Activated T-cell treated with anti-CD3 and anti-CD28 coated beads for 24 hours (primary cell): ENCODE results near the gene MMP25.
"Not testable (repeated sequence)": the region's sequence is repeated elsewhere in the genome, so short reads cannot be mapped to it uniquely, and the experiment has no call there.

Experiments used
- DNase-seq: peaks from one replicate; pipeline ENCODE4 v3.0.0-alpha.2; 2020; ENCODE audit warnings: low read depth

Gene MMP25

GRCh38 chr16:3030222-3031212, 15.8 kb upstream of the MMP25 start:
- no peak for DNase-seq

- no peak for DNase-seq
Measured at GRCh38 chr16:3032624-3033023, 13.7 kb upstream of the MMP25 start.

GRCh38 chr16:3035289-3035971, 10.9 kb upstream of the MMP25 start:
- DNase-seq = no peak

GRCh38 chr16:3035972-3036725, 10.2 kb upstream of the MMP25 start:
- no peak for DNase-seq

GRCh38 chr16:3036726-3037315, 9.5 kb upstream of the MMP25 start, which contains the start of gene BICDL2:
BICDL2 (minus strand) TSS chr16:3036944; CDS start chr16:3035496, 1,448 bp downstream.
- no peak for DNase-seq

- DNase-seq = no peak
Measured at GRCh38 chr16:3038256-3038655, 8.1 kb upstream of the MMP25 start.

GRCh38 chr16:3038896-3039295, 7.5 kb upstream of the MMP25 start:
- DNase-seq = no peak

- DNase-seq = no peak
Measured at GRCh38 chr16:3042376-3042775, 4.0 kb upstream of the MMP25 start.

- no peak for DNase-seq
Measured at GRCh38 chr16:3044708-3045107, 1.7 kb upstream of the MMP25 start.

GRCh38 chr16:3046641-3047386, 453 bp downstream of the MMP25 start:
- no peak for DNase-seq

- no peak for DNase-seq
Measured at GRCh38 chr16:3047387-3047720, 993 bp downstream of the MMP25 start.

- DNase-seq = no peak
Measured at GRCh38 chr16:3049921-3050481, 3.6 kb downstream of the MMP25 start.

GRCh38 chr16:3050487-3050886, 4.1 kb downstream of the MMP25 start:
- no peak for DNase-seq

- DNase-seq = no peak
Measured at GRCh38 chr16:3051009-3051408, 4.6 kb downstream of the MMP25 start.

GRCh38 chr16:3051494-3051893, 5.1 kb downstream of the MMP25 start:
- DNase-seq = no peak

GRCh38 chr16:3052571-3053329, 6.4 kb downstream of the MMP25 start:
- not testable (repeated sequence) for DNase-seq

- not testable (repeated sequence) for DNase-seq
Measured at GRCh38 chr16:3053330-3053710, 7.0 kb downstream of the MMP25 start.

- no peak for DNase-seq
Measured at GRCh38 chr16:3054965-3055733, 8.8 kb downstream of the MMP25 start.

- not testable (repeated sequence) for DNase-seq
Measured at GRCh38 chr16:3055734-3056115, 9.4 kb downstream of the MMP25 start.
